ENCODE measurements around the gene PAX2. TPM values are rescaled to one million over a fixed set of nuclear protein-coding genes. Genes with fewer than 3 reads are reported as not detected.

PAX2 gene
- total RNA-seq, 1 donor from 2014 or later = 0.07 TPM

DNA sequence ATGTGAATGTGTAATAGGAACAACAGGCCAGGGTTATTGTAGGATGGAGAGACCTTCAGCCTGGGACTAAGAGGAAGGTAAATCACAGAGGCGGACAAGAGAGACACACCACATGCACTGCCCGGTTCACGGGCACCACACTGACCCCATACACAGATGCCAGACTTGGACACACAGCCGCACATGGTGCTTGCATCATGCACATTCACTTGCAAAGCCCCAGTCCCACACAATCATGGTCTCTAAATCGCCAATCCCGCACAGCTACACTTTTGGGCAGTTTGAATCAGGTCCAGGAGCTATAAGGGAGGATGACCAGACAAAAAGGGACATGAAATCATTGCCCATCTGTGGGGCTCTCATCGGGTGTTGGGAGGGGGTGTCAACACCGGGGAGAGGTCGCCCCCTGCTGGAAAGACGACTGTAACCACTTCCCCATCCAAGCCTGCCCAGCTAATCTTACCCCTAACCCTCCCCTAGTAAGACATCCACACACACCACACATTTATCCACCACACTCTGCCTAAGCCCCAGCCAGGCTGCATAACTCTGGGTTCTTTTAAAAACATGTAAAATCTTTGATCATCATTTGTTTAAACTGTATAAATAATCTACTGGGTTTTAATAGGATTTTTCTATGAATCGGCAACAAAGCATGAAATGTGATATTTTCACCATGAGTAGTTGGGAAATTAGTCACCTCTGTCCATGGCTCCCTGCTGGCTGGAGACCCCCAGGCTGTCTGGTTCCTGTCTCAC is 126.8 kb downstream of the PAX2 start:
- Mint-ChIP-seq H3K4me1 (no peaks in the 10 kb centered on the region), H3K27ac (no peak overlapping the region), H3K36me3 (ENCODE audit: low read depth) (no peaks in the 10 kb centered on the region), H3K4me3 (no peak overlapping the region), H3K27me3 (peaks cover 15% of the 10 kb centered on the region), H3K9me3 (no peaks in the 10 kb centered on the region)
- intact Hi-C loops (cut with micrococcal nuclease) = loop anchor here (2.0 kb wide), 1 partner anchor 201 kb away; no protein-coding TSS in a partner anchor
- peak; percentile 84 for DNase-seq

GRCh38 chr10:100873146-100873826 is 127.9 kb downstream of the PAX2 start:
- no peaks in the 10 kb centered on the region for H3K4me1 Mint-ChIP-seq
- no peak for DNase-seq
- peaks cover 21% of the 10 kb centered on the region for H3K27me3 Mint-ChIP-seq
- H3K4me3 Mint-ChIP-seq = no peak overlapping the region
- intact Hi-C loops (cut with micrococcal nuclease) = loop anchor here (2.0 kb wide), 1 partner anchor 202 kb away; no protein-coding TSS in a partner anchor
- no peaks in the 10 kb centered on the region for H3K9me3 Mint-ChIP-seq
- H3K27ac Mint-ChIP-seq = no peak overlapping the region
- H3K36me3 Mint-ChIP-seq (ENCODE audit: low read depth) = no peaks in the 10 kb centered on the region

GRCh38 chr10:100873827-100874326 is 128.5 kb downstream of the PAX2 start:
- DNase-seq = no peak
- H3K4me3 Mint-ChIP-seq = no peak overlapping the region

GRCh38 chr10:100874702-100875483 is 129.5 kb downstream of the PAX2 start:
- Mint-ChIP-seq H3K27ac (no peak overlapping the region), H3K36me3 (ENCODE audit: low read depth) (no peaks in the 10 kb centered on the region), H3K4me1 (no peaks in the 10 kb centered on the region), H3K27me3 (peaks cover 18% of the 10 kb centered on the region), H3K4me3 (no peak overlapping the region), H3K9me3 (no peaks in the 10 kb centered on the region)
- intact Hi-C loops (cut with micrococcal nuclease) = loop anchor here (5.0 kb wide), 1 partner anchor 313 kb away; no protein-coding TSS in a partner anchor
- no peak for DNase-seq

More at GRCh38 chr10:100873827-100874326, 128.5 kb downstream of the PAX2 start:
- no peaks in the 10 kb centered on the region for H3K9me3 Mint-ChIP-seq
- H3K27me3 Mint-ChIP-seq = peaks cover 18% of the 10 kb centered on the region
- no peak overlapping the region for H3K27ac Mint-ChIP-seq
- intact Hi-C loops (cut with micrococcal nuclease) = loop anchor here (2.0 kb wide), 1 partner anchor 203 kb away; no protein-coding TSS in a partner anchor
- H3K36me3 Mint-ChIP-seq (ENCODE audit: low read depth) = no peaks in the 10 kb centered on the region
- no peaks in the 10 kb centered on the region for H3K4me1 Mint-ChIP-seq

GRCh38 chr10:100875484-100876166 is 130.2 kb downstream of the PAX2 start:
- Mint-ChIP-seq H3K9me3 (no peaks in the 10 kb centered on the region), H3K27ac (no peak overlapping the region), H3K4me3 (no peak overlapping the region), H3K27me3 (peaks cover 18% of the 10 kb centered on the region), H3K36me3 (ENCODE audit: low read depth) (no peaks in the 10 kb centered on the region), H3K4me1 (no peaks in the 10 kb centered on the region)
- DNase-seq = no peak
- intact Hi-C loops (cut with micrococcal nuclease) = loop anchor here (5.0 kb wide), 1 partner anchor 313 kb away; no protein-coding TSS in a partner anchor

DNA sequence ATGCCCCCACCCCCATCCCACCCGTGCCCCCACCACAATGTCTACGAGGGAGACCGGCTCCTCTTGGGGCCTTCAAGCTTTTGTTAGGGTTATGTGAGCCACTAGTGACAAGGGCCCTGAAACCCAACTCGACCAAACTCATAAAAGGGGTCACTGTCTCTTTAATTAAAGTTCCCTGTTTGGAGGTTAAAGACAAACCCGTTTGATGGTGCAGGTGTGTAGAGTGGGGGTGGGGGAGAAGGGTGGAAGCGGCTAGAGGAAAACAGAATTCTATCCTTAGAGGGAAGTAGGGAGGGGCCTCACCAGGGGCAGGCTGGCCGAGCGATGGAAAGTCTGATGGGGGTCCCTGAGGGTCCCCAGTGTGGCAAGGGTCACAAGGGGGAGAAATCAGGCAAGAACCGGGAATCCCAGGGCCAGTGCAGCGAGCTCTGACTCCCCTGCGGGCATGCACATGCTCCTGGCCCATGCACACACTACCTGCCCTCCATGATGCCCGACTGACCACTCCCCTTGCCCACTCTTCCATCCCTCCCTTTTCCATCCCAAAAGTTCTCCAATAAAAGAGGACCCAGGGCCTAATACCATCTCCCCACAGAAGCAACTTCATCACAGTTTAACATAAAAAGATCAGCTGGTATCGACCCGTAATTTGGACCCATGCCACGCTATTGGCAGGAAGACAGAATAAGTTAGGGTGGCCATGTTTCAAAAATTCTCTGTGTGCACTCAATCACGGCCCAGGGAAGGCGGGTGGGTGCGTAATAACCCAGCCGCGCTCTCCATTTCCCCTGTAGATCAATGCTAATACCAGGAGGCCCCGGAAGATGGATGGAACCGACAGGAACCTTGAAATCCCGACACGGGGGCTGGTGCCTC is 131.4 kb downstream of the PAX2 start:
- Mint-ChIP-seq H3K36me3 (ENCODE audit: low read depth) (no peaks in the 10 kb centered on the region), H3K27ac (no peak overlapping the region), H3K4me3 (no peak overlapping the region), H3K27me3 (peaks cover 18% of the 10 kb centered on the region), H3K4me1 (no peaks in the 10 kb centered on the region), H3K9me3 (no peaks in the 10 kb centered on the region)
- DNase-seq = no peak
- intact Hi-C loops (cut with micrococcal nuclease) = loop anchor here (5.0 kb wide), 1 partner anchor 315 kb away; no protein-coding TSS in a partner anchor

- Mint-ChIP-seq H3K27ac (no peak overlapping the region), H3K4me3 (no peak overlapping the region), H3K27me3 (peaks cover 18% of the 10 kb centered on the region), H3K4me1 (no peaks in the 10 kb centered on the region), H3K36me3 (ENCODE audit: low read depth) (no peaks in the 10 kb centered on the region), H3K9me3 (no peaks in the 10 kb centered on the region)
- no peak for DNase-seq
- intact Hi-C loops (cut with micrococcal nuclease) = loop anchor here (5.0 kb wide), 1 partner anchor 315 kb away; no protein-coding TSS in a partner anchor
These were observed 132.1 kb downstream of the PAX2 start for GRCh38 chr10:100877461-100877850.

DNA sequence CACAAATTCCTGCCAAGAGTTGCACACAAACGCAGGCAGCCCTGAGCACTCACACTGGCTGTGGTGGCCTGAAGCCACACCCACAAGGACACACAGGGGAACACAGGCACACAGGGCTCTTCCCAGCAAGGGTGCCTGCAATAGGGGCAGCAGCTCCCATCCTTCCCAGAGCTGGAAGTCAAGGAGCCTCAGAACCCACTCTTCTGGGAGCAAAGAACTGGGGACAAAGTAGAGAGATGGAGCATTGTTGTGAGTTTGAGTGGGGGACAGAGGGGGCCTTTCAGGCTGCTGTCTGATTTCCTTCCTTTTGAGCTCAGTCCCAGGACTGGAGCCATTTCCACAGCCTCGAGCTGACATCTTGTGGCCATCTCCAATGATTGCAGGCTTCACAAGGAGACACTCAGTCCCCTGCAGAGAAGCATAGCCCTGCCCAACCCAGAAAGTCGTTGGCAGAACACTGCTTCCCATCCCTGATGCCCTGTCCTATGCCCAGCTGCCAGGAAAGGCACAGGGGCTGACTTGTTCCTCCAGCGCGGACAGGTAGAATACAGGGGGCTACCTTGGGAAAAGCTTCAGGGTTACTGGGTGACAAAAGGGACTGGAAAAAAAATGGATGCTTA is 133.0 kb downstream of the PAX2 start:
- Mint-ChIP-seq H3K27me3 (peaks cover 18% of the 10 kb centered on the region), H3K27ac (no peak overlapping the region), H3K36me3 (ENCODE audit: low read depth) (no peaks in the 10 kb centered on the region), H3K4me3 (no peak overlapping the region), H3K9me3 (no peaks in the 10 kb centered on the region), H3K4me1 (no peaks in the 10 kb centered on the region)
- intact Hi-C loops (cut with micrococcal nuclease) = loop anchor here (5.0 kb wide), 1 partner anchor 316 kb away; no protein-coding TSS in a partner anchor
- peak; percentile 76 for DNase-seq

Other genes starting within 250 kb of the PAX2 start
- 54.2 and 57.0 TPM in 2 replicates for gene SEC31B, start 225.7 kb upstream of the PAX2 start, total RNA-seq
- 323 TPM in 2 replicates for gene NDUFB8, start 215.7 kb upstream of the PAX2 start, total RNA-seq
- gene HIF1AN, start 209.6 kb upstream of the PAX2 start, total RNA-seq = 47.4 and 51.3 TPM in 2 replicates
- gene SLF2, start 167.4 kb downstream of the PAX2 start, total RNA-seq = 34.9 and 35.3 TPM in 2 replicates
- gene SEMA4G, start 223.9 kb downstream of the PAX2 start, total RNA-seq = 1.4 and 1.8 TPM in 2 replicates
- gene MRPL43, start 241.9 kb downstream of the PAX2 start, total RNA-seq = 53.4 and 59.5 TPM in 2 replicates
- gene TWNK, start 242.0 kb downstream of the PAX2 start, total RNA-seq = 41.1 and 42.1 TPM in 2 replicates